NCI-H1105 treated with DMSO at 0.1 percent for 48 hours (cell line): Measurements from ENCODE around the gene CD7.
A peak's percentile ranks its signal among the peaks of the same experiment; 100 is the strongest.

Source experiments
- DNase-seq: peaks from one replicate; lab custom pipeline; 2025; lab: John Stamatoyannopoulos, UW

CD7 gene

GRCh38 chr17:82298538-82299421, 18.6 kb downstream of the CD7 start:
- DNase-seq = no peak

DNA sequence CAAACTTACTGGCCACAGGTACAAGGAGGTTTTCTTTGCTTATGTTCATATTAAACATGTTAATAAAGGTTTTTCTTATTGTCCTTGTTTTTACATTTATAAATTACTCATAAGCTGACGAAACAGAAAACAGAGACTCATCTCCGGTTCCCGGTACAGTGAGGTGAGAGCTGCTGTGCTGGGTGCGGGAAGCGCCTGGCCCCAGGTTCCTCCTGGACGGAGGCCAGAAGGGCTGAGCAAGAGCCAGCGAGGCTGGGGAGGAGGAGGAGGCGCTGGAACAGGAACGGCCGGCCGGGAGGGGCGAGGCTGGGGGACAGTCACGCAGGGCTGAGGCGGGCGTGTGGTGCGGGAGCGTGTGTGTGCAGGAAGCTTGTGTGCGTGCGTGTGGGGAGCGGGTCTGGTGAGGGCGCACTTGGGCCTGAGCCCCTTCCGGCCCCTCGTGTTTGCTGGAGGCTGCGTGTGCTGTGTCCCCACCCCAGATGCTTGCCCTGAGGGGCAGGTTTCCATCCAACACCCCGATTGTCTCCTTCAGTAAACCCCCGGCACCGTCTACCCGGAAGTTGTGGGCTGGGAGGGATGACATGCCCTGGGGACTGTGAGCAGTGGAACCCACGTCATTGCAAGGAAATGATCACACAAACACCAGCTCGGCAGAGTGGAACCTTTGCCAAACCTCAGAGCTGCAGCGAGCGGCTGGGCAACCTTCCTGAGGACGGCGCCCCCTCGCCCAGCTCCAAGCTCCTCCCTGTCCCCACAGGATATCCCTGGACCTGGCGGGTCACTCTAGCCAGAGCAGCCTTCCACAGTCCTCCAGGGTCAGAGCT, 19.5 kb downstream of the CD7 start:
- DNase-seq = peak; percentile 48

- no peak for DNase-seq
Observed at GRCh38 chr17:82297280-82297713, 20.1 kb downstream of the CD7 start.

- DNase-seq = no peak
Observed at GRCh38 chr17:82296511-82297279, 20.7 kb downstream of the CD7 start.

DNA sequence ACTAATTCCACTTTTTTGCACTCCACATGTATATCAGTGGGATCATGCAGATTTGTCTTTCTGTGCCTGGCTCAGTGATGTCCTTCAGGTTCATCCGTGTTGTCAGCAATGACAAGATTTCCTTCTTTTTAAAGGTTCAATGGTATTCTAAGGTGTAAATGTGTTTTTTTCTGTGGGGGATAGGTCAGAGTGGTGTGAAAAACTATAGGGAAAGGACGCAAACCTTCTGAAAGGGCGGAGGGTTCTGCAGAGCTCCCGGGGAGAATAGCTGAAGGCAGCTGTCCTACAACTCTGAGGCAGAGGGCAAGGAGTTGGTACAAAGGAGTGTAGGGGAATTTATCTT, 22.0 kb downstream of the CD7 start:
- DNase-seq = no peak

GRCh38 chr17:82294064-82294773, 23.2 kb downstream of the CD7 start:
- DNase-seq = no peak

DNA sequence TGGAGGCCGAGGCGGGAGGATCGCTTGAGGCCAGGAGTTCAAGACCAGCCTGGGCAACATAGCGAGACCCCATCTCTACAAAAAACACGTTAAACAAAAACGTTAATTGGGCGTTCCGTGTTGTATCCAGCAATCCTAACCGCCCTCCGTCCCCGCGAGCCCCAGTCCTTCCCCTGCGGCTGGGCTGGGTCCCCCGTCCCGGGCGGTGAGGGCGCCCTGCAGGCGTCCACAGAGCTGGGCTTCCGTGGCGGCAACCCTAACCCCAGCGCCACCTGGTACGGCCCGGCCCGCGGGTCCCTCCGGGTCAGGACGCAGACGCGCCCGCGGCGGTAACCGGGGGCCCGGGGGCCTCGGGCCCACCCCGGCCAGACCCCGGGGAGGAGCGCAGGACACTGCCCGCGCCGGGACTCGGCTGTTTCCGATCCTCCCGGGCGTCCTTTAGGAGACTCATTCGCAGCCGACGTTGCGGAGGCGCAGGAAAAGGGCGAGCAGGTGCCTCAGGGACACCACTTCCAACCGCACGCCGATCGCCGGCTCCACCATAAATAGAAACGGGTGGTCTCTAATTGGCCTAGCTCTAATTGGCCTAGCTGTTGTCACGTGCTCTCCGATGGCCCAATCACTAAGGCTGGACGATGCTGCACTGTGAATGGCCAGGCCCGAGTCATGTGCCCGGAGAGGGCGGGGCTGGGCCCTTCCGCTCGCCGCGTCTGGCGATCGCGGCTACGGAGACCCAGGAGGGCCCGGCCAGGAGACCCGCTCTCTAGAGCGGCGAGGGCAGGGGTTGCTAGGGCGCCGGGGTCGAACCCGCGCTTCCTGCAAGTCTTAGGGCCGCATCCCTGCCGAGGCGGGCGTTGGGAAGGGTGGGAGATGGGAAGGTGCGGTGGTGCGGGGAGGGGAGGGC, 24.9 kb downstream of the CD7 start:
- DNase-seq = peak; percentile 97

- DNase-seq = no peak
Observed at GRCh38 chr17:82291582-82292250, 25.7 kb downstream of the CD7 start.

GRCh38 chr17:82287868-82288801, 29.3 kb downstream of the CD7 start:
- DNase-seq = peak; percentile 14

- DNase-seq = no peak
Observed at GRCh38 chr17:82287013-82287867, 30.2 kb downstream of the CD7 start.

GRCh38 chr17:82285141-82285540, 32.3 kb downstream of the CD7 start:
- DNase-seq = no peak

GRCh38 chr17:82283208-82283749, 34.1 kb downstream of the CD7 start:
- peak; percentile 18 for DNase-seq

DNA sequence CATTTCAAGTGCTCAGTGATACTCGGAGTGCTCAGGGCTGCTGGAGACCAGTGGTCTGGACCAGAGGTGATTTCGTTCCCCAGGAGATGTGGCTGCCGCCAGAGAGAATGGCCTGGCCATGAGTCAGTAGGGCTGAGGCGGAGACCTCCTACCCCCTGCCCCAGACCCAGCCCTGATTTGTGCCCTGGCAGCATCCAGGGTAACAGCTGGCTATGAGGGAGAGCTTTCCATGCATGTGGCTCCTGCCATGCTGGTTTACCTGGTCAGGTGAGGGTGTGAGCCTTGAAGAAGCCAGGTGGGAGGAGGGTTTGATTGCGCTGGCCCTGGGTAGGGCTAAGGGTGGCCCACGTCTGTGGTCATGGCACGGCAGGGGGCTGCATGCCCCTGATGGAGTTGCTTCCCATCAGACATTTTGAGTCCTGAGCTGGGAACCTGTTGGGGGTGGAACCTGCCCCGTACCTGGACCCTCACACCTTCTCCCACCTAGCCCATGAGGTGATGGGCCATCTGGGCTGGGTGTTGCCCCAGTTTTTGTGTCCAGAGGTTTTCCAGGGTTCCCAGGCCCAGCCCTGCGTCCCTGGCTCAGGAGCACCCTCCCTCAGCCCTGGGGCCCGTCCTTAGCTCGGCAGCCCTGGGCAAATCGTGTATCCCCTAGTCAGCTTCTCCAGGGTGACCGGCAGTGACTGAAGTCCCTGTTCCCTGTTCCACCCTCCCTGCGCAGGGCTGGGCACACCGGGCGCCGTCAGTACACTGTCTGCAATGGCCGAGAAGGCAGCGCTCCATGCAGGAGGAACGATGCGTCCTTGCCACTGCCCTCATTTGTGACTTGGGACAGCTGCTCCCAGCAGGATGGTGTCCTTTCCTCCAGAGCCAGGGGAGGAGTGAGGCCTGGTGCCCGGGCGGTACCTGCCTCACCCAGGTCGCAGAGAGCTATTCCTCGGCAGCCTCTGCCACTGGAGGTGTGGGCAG, 34.9 kb downstream of the CD7 start:
- no peak for DNase-seq

- DNase-seq = no peak
Observed at GRCh38 chr17:82281502-82282238, 35.7 kb downstream of the CD7 start.

DNA sequence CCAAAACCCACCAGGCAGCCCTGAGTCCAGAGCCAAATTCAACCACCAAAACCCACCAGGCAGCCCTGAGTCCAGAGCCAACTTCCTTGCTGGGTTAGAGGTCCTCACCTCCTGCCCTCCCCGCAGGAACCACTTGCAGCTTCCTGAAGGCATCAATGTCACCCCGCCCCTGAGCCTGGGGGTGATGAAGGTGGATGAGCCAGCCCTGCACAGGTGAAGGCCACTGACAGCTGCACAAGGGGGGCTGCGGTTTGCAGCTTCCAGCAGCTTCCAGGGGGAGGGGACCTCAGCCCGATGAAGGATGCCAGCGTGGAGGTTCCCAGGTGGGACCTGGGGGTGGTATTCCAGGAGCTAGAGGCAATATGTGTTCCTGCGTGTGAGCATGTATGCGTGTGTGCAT, 36.3 kb downstream of the CD7 start:
- no peak for DNase-seq

DNA sequence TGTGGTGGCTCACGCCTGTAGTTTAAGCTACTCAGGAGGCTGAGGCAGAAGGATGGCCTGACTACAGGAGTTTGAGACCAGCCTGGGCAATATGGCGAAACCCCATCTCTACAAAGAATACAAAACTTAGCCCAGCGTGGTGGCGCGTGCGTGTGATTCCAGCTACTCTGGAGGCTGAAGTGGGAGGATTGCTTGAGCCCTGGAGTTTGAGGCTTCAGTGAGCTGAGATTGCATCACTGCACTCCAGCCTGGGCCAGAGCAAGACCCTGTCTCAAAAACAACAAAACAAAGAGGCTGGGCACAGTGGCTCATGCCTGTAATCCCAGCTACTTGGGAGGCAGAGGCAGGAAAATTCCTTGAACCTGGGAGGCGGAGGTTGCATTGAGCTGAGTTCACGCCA, 36.9 kb downstream of the CD7 start:
- DNase-seq = no peak
